ENCODE measurements around the gene PDE7B.

PDE7B gene

DNA sequence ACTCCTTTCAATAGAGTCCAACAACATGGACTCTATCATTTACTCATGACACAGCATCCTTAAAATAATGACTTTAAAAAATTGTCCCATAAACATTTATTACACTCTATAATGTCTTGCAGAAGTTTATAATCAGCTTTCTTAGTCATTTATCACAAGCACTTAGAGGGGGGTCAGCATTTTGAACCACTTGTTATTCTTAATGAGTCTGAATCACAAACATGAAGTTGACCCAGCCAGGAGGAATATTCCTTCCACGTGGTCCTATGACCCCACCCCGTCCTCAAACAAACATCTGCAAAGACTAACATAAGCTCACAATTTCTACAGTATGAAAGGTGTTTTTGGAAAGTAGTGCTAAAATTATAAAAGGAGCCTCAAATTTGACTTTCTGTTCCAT lies 307.5 kb downstream of the PDE7B start:
- TF ChIP-seq, protein P1, sequence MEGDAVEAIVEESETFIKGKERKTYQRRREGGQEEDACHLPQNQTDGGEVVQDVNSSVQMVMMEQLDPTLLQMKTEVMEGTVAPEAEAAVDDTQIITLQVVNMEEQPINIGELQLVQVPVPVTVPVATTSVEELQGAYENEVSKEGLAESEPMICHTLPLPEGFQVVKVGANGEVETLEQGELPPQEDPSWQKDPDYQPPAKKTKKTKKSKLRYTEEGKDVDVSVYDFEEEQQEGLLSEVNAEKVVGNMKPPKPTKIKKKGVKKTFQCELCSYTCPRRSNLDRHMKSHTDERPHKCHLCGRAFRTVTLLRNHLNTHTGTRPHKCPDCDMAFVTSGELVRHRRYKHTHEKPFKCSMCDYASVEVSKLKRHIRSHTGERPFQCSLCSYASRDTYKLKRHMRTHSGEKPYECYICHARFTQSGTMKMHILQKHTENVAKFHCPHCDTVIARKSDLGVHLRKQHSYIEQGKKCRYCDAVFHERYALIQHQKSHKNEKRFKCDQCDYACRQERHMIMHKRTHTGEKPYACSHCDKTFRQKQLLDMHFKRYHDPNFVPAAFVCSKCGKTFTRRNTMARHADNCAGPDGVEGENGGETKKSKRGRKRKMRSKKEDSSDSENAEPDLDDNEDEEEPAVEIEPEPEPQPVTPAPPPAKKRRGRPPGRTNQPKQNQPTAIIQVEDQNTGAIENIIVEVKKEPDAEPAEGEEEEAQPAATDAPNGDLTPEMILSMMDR (conservative IDR thresholded peaks at IDR 0.05; ENCODE audit: low read depth, low read length) = no peak
- no peak overlapping the region for H3K4me3 ChIP-seq (ENCODE audit: low read depth, low read length)
- DNase-seq (ENCODE audit: low read depth) = peak; percentile 56

DNA sequence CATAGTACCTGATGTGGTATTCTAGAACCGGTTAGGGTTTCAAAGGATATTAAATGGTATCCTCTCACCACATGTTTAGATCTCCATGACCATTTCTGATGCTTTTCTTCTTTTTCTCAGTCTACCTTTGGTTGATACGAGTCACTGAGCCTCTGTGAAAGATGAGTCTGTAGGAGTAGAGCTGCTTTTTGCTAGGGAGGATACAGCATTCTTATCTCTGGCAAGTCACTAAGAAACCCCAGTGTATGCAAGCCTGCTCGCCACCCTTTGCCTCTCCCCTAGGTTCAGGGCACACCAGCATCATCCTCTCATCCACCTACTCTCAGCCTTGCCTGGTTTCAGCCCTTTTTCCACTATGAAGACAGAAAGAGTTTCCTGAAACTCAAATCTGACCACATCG lies 308.7 kb downstream of the PDE7B start:
- no peak overlapping the region for H3K4me3 ChIP-seq (ENCODE audit: low read depth, low read length)
- no peak for DNase-seq (ENCODE audit: low read depth)
- TF ChIP-seq, protein P1 (conservative IDR thresholded peaks at IDR 0.05; ENCODE audit: low read depth, low read length) = no peak

DNA sequence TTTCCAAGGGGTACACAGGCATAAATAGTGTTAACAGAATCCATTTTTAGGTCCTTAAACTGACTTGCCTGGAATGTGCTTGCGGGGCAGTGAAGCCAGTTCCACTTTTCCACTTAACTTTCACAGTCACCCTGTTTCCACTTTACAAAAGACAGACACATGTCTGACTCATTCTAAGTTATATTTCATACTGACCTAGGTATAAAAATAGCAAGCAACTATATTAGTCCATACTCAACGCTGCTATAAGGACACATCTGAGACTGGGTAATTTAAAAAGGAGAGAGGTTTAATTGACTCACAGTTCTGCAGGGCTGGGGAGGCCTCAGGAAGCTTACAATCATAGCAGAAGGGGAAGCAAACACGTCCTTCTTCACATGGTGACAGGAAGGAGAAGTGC lies 310.4 kb downstream of the PDE7B start:
- TF ChIP-seq, protein P1 (conservative IDR thresholded peaks at IDR 0.05; ENCODE audit: low read depth, low read length) = no peak

DNA sequence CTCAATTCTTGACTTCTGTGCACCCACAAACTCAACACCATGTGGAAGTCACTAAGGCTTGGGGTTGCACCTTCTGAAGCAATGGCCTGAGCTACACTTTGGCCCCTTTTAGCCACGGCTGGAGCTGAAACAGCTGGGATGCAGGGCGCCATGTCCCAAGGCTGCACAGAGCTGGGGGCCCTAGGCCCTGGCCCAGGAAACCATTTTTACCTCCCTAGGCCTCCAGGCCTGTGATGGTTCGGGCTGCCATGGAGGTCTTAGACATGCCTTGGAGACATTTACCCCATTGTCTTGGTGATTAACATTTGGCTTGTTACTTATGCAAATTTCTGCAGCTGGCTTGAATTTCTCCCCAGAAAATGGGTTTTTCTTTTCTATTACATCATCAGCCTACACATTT lies 311.8 kb downstream of the PDE7B start:
- DNase-seq (ENCODE audit: low read depth) = no peak
- TF ChIP-seq, protein P1 (conservative IDR thresholded peaks at IDR 0.05; ENCODE audit: low read depth, low read length) = no peak
- H3K4me3 ChIP-seq (ENCODE audit: low read depth, low read length) = no peak overlapping the region

More for the DNA sequence above, 310.4 kb downstream of the PDE7B start:
- no peak for DNase-seq (ENCODE audit: low read depth)
- H3K4me3 ChIP-seq (ENCODE audit: low read depth, low read length) = no peak overlapping the region

DNA sequence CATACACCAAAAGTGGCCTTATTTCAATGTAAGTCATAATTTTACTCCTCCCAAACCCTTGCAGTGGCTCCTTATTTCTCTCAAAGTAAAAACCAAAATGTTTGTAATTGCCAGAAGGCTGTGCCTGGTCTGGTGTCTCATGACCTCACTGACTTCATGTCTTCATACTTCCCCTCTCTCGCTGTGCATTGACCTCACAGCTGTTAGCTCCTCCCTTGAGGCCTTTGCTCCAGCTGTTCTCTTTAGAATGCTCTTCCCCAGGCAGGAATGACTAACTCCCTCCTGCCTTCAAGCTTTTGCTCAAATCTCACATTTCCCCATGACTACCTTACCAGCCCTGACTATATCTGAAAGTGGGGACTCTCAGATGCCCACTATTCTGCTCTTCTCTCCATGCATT lies 315.3 kb downstream of the PDE7B start:
- DNase-seq (ENCODE audit: low read depth) = peak; percentile 45
- TF ChIP-seq, protein P1 (conservative IDR thresholded peaks at IDR 0.05; ENCODE audit: low read depth, low read length) = no peak
- H3K4me3 ChIP-seq (ENCODE audit: low read depth, low read length) = no peak overlapping the region

DNA sequence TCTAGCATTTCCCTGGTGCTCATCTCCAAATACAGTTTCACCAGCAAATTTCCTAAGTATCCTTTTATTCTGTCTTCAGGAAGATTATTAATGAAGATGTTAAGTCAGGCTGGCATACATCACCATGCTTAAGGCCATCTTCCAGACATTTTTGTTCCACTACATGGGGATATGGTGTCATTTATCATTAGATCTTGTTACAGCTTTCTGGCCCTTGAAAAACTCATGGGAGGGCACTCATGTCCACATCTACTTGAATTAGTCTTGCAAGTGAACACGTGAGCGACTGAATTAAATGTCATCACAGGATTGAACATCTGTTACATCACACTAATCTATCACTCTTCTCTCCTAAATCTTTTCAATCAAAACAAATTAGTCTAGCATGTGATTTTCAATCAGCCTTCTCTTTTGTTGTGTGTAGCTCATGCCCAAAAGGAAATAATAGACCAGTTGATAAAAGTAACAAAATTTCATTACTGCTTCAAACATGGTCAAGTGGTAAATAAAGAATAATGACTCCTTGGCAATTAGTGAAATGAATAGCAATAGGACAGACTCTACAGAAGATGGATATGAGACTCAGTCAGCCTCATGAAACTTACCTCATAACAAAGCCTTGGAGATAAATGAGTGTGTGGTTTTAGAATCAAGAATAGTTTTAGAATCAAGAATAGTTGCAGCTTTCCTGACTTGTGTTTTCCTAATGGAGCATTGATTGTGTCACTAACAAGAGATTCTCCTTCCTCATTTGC lies 318.1 kb downstream of the PDE7B start:
- H3K4me3 ChIP-seq (ENCODE audit: low read depth, low read length) = no peak overlapping the region
- no peak for DNase-seq (ENCODE audit: low read depth)
- TF ChIP-seq, protein P1 (conservative IDR thresholded peaks at IDR 0.05; ENCODE audit: low read depth, low read length) = no peak

DNA sequence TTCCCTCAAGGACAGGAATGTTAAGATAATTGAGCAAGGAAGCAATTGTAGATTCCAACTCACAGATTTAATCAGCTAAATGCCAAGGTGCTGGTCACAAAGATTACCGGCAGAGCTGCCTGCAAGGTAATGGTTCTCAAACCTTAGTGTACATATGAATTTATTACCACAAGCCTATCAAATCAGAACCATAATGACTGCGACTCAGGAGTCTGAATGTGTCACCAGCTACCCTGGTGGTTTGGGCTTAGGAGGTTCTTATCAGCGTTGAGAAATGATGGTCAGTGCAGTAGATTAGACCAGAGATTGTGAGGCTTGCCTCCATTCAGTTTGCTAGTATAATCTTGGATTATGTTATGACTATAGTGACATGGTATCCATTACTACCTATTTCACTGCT lies 319.7 kb downstream of the PDE7B start:
- DNase-seq (ENCODE audit: low read depth) = no peak
- no peak overlapping the region for H3K4me3 ChIP-seq (ENCODE audit: low read depth, low read length)
- TF ChIP-seq, protein P1 (conservative IDR thresholded peaks at IDR 0.05; ENCODE audit: low read depth, low read length) = no peak
